ENCODE measurements around the gene SCG5.

The SCG5 gene

GRCh38 chr15:32659340-32660155 is 18.0 kb downstream of the SCG5 start:
- no peak for DNase-seq (ENCODE audit: low read depth)

DNA sequence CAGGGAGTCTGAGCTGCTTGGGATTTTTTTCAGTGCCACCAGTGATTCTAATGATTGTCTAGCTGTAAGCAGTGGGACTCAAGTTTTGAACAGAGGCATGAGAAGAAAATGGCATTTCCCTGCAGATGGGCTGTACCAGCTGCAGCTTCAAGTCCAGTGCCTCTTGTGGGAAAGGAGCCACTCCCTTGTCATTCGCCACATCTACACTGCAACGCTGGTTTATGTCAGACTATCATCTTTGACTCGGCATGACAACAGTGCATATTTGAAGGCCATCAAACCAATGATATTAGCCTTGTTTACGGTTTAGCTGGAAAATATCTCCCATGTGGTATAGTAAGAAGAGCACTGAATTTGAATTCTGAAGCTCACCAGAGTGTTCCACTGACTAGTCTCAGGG is 22.2 kb downstream of the SCG5 start:
- no peak for DNase-seq (ENCODE audit: low read depth)

DNA sequence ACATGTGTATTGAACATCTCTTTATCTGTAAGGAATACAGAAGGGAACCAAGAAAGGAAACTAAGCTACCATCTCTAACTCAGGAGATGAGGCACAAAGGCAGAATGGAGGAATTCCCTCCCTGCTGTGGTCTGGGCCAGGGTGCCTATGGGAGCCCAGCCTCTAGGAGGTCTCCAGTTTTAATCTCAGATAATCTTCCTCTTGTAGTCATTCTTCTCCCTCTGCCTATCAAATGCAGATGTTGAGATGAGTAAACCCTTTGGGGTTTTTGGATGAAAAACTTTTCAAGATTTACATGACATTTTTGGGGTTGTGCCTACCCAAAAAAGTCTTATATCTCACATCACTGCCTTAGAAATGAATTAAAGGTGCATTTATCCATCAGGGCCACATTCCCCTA is 23.3 kb downstream of the SCG5 start:
- no peak for DNase-seq (ENCODE audit: low read depth)

GRCh38 chr15:32667321-32667720 is 25.8 kb downstream of the SCG5 start:
- DNase-seq (ENCODE audit: low read depth): no peak

GRCh38 chr15:32668942-32669341 is 27.4 kb downstream of the SCG5 start:
- DNase-seq (ENCODE audit: low read depth): no peak

DNA sequence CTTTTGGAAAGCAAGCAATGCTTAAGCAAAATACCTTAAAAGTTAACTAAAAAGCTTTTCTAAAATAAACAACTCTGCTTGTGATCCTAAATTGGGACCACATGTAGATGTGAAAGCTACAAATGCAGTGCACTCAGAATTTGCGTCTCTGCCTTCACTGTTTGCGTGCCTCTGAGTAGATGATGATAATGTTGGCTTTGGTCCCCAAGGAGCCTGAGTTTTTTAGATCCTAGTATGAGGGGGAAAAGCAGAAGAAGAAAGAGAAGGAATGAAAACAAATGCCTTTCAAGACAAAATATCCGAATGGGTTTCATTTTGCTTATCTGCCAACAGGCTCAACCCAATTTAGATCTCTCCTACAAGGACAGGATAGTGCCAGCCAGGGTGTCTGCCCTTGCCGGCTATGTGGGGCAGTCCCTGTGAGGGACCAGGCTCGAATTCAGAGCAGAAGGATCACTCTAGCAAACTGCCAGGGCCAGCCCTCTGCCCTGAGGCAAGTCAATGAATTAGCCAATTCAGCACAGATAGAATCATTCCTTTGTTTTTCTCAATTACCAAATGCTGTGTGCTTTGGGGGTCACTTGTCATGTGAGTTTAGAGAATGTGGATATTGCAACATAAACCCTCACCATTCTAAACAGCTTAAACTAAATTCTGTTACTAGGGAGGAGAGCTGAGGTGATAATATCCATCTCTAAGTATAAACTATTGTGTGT is 28.5 kb downstream of the SCG5 start:
- DNase-seq (ENCODE audit: low read depth): no peak

- DNase-seq (ENCODE audit: low read depth): no peak
Observed at GRCh38 chr15:32670623-32671022, 29.1 kb downstream of the SCG5 start.

- no peak for DNase-seq (ENCODE audit: low read depth)
Observed at GRCh38 chr15:32671339-32672325, 30.1 kb downstream of the SCG5 start.

DNA sequence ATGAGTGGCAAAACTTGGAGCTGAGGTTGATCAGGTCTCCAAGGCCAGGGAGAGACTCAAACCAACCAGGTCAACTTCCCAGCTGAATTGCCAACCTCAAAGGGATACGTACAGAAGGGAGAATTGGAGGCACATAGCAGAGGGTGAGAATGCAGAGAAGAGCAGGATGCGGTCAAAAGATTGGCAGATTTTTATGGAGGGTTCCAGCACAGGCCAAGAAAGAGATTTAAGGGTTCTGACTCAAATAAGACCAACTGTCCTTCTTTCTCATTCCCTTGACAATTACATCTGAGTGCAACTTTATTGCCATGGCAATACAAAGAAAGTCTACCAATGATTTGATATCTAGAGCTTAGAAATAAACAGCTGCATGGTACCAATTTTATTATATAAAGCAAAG is 33.2 kb downstream of the SCG5 start:
- no peak for DNase-seq (ENCODE audit: low read depth)

DNA sequence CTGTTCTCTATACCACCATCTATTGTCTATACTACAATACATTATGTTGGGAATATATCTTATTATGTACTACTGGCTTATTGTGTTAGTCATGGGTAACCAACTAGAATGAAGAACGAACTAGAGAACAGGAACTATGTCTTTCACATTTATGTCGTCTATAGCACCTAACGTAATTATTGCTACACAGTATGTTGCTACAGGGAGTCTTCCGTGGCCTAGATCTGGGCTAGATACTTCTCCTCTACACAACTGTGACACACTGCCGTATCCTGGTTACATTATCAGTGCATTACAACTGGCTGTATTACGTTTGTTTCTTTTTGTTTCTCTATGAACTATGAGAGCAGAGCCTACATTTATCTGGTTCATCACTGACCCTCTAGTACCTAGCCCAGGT is 34.0 kb downstream of the SCG5 start:
- DNase-seq (ENCODE audit: low read depth): no peak

- DNase-seq (ENCODE audit: low read depth): no peak
Observed at GRCh38 chr15:32676169-32676568, 34.7 kb downstream of the SCG5 start.

DNA sequence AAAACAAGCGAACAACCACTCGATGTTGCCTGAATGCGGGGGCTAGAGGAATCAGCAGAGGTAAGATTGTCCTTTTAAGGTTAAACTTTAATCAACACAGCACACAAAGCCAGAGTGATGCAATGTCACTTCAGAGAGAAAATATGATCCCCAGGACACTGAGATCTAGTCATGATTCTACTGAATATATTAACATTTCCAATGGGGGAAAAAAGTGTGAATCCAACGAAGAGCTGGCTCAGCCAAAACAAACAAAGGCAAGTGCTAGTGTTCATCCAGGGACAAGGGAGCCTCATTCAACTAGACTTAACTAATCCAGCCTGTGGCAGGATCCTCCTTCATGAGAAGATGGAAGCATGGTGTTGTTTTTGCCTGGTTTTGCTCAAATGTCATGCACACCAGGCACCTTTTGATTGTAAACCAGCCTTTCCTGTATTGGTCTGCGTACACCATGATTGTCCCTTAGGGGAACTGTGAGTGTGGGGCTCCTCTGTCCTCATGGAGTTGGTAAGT is 35.8 kb downstream of the SCG5 start:
- no peak for DNase-seq (ENCODE audit: low read depth)

- no peak for DNase-seq (ENCODE audit: low read depth)
Observed at GRCh38 chr15:32679298-32679690, 37.8 kb downstream of the SCG5 start.

GRCh38 chr15:32682569-32682968 is 41.1 kb downstream of the SCG5 start:
- no peak for DNase-seq (ENCODE audit: low read depth)

DNA sequence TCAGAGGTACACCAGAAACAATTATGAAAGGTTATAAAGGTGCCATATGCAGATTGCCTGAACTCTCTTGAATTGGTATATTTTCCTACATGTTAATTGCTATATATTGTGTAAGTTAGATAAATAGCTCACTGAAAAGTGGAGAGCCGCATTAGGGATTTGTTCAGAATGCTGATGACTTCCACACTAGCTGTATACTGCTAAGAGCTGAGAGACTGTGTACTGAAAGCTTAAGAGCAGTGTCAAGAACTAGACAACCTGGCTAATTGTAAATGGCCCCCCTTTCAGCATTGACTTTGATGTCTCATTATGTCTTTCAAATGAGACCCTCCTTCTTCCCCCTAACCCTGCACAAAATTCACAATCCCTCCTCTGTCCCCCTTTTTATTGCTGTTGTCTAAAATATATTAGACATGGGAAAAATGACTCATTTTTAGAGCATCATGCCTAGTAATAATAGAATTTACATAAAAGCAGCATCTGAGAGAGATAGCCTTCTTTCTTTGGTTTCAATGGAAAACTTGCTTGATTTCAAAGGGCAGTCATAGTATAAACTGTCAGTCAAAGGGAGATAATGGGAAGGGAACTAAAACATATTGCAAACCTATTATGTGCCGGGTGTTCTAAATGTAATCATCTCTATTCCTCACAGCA is 41.6 kb downstream of the SCG5 start:
- DNase-seq (ENCODE audit: low read depth): no peak

GRCh38 chr15:32683906-32684584 is 42.5 kb downstream of the SCG5 start:
- no peak for DNase-seq (ENCODE audit: low read depth)

- DNase-seq (ENCODE audit: low read depth): no peak
Observed at GRCh38 chr15:32685576-32685975, 44.1 kb downstream of the SCG5 start.

DNA sequence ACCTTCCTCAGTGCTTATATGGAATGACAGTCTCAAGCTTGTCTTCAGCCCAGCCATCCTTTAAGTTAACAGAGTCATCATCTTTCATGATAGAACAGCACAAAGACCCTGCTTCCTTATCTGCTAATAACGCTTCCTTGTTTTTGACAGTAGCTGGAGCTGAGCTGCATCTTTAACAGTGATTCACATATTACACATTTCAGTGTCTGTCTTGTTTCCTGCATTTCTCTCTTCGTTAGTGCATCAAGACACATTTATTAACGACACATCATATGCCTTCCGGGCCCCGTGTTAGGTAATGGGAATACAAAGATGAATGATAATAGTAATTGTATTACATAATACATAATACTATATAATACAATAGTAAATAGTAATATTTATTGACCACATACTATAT is 46.0 kb downstream of the SCG5 start:
- no peak for DNase-seq (ENCODE audit: low read depth)

DNA sequence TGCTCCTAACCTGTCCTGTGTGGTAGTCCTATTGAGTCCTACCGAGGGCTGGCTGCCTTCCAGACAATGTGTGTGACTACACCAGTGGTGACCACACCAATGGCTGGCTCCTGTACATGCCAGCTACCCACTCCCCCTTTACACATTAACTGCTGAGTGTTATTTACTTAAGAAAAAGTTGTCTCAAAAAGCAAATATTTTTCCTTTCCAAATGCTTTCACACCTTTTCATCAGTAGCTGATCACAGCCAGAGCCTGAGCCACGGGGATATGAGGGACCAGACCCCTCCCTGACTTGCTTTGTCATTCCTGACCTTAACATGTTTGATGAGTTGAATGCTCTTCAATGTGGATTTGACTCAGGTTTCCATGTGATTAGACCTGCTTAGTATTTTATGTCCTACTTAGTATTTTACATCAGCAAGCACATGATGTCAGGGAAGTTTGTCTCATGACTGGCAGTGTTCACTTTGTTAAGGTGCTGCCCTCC is 46.7 kb downstream of the SCG5 start:
- no peak for DNase-seq (ENCODE audit: low read depth)

DNA sequence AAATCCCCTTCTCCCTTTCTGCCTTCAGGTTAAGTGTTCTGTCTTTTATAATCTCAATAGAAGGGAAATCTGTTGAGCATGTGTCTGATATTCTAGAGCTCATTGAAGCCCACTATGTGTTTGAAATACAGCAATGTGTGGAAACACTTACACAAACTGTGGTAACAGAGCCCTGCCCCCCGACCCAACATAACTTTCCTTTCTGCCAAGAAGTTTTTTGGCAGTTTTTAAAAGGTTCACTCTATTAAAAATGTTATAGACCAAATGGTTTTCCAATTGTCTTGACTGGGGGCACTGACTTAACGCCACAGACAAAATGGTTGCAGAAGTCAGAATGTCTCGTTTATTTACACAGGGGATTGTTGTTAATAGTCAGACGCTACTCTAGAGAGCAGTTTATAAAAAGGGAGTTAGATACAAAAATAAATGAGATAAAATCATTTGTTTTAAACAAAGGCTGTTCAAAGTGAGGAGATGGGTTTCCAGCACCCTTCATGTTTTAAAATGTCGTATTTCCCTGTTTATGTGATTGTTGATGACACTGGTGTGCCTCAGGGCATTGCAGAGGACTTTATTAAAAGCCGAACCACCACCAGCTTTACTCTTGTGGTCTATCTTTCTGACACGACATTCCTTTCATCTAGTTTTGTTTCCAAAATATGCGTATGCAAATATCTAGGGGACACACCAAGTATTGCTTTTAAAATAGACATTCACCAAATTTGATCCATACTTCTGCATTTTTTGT is 49.6 kb downstream of the SCG5 start:
- no peak for DNase-seq (ENCODE audit: low read depth)

Data from activated gamma-delta T cell treated with anti-CD3 and anti-CD28 coated beads, Interleukin-2, amount 50 U/mL, for 16 hours (primary cell).